Measurements from ENCODE around the gene EFHD2. TPM values are rescaled to one million over a fixed set of nuclear protein-coding genes. Genes with fewer than 3 reads are reported as not detected.
"Not testable (repeated sequence)": the region's sequence is repeated elsewhere in the genome, so short reads cannot be mapped to it uniquely, and the experiment has no call there.

Gene EFHD2
- total RNA-seq, 2 donors from 2014 or later: 69.9 to 281 TPM

DNA sequence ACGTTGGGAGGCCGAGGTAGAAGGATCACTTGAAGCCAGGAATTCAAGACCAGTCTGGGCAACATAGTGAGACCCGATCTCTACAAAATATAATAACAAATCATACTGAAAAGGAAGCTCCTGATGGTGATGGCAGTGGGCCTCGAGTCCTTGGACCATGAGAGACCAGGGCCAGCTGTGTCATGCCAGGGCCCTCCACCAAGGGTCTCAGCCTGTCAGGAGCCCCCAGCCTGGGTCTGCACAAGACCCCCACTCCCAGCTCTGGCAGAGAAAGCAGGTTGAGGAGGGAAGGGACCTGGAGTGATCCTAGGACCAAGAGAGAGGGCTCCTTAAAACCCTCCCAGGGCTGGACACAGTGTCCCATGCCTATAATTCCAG, 21.9 kb downstream of the EFHD2 start:
- intact Hi-C loops (cut with DNase I): loop anchor here (1.0 to 10.0 kb wide), 2 partner anchors 108 to 307 kb away; no protein-coding TSS in a partner anchor
- WGBS: 74% methylated on average over 4 of the region's 4 CpGs
- H3K27ac ChIP-seq: no peak overlapping the region
- no peaks in the 10 kb centered on the region for H3K36me3 ChIP-seq
- H3K4me3 ChIP-seq: no peak overlapping the region
- H3K9me3 ChIP-seq: no peaks in the 10 kb centered on the region
- TF ChIP-seq, protein P1, sequence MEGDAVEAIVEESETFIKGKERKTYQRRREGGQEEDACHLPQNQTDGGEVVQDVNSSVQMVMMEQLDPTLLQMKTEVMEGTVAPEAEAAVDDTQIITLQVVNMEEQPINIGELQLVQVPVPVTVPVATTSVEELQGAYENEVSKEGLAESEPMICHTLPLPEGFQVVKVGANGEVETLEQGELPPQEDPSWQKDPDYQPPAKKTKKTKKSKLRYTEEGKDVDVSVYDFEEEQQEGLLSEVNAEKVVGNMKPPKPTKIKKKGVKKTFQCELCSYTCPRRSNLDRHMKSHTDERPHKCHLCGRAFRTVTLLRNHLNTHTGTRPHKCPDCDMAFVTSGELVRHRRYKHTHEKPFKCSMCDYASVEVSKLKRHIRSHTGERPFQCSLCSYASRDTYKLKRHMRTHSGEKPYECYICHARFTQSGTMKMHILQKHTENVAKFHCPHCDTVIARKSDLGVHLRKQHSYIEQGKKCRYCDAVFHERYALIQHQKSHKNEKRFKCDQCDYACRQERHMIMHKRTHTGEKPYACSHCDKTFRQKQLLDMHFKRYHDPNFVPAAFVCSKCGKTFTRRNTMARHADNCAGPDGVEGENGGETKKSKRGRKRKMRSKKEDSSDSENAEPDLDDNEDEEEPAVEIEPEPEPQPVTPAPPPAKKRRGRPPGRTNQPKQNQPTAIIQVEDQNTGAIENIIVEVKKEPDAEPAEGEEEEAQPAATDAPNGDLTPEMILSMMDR (IDR thresholded peaks at IDR 0.05): no peak
- TF ChIP-seq POLR2A (IDR thresholded peaks at IDR 0.05) (no peak), POLR2AphosphoS5 (IDR thresholded peaks at IDR 0.05) (no peak)
- DNase-seq (ENCODE audit: low spot score): no peak
- no peaks in the 10 kb centered on the region for H3K27me3 ChIP-seq (replicated peaks; ENCODE audit: insufficient read depth)
- no peaks in the 10 kb centered on the region for H3K4me1 ChIP-seq (replicated peaks)

GRCh38 chr1:15432324-15432723, 22.6 kb downstream of the EFHD2 start:
- DNase-seq (ENCODE audit: low spot score): no peak
- no peak overlapping the region for H3K4me3 ChIP-seq
- no peaks in the 10 kb centered on the region for H3K36me3 ChIP-seq
- H3K27me3 ChIP-seq (replicated peaks; ENCODE audit: insufficient read depth): no peaks in the 10 kb centered on the region
- TF ChIP-seq POLR2AphosphoS5 (IDR thresholded peaks at IDR 0.05) (no peak), POLR2A (IDR thresholded peaks at IDR 0.05) (no peak)
- TF ChIP-seq, protein P1 (IDR thresholded peaks at IDR 0.05): no peak
- H3K9me3 ChIP-seq: no peaks in the 10 kb centered on the region
- no peak overlapping the region for H3K27ac ChIP-seq
- no peaks in the 10 kb centered on the region for H3K4me1 ChIP-seq (replicated peaks)
- WGBS: 65% methylated on average over 9 of the region's 9 CpGs
- intact Hi-C loops (cut with DNase I): loop anchor here (10.0 kb wide), 1 partner anchor 308 kb away; no protein-coding TSS in a partner anchor

DNA sequence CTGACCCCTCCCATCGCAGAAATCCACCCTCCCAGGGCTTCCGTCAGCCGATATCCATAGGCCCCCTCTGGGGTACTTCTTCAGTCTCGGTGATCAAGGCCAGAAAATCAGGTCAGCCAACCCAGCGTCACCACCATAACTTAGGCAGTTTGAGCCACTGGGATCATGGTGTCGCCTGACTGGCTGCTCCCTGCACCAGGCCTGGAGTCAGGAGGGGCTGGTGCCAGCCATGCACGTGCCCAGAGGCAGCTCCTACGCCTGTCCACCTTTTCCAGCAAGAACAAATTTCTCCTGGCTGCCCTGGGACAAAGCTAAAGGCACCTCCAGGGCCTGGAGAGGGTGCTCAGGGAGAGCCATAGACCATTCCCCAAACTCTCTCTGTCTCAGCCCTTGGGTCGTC, 23.8 kb downstream of the EFHD2 start:
- DNase-seq (ENCODE audit: low spot score): no peak
- intact Hi-C loops (cut with DNase I): loop anchor here (10.0 kb wide), 1 partner anchor 309 kb away; no protein-coding TSS in a partner anchor
- Histone ChIP-seq H3K36me3 (no peaks in the 10 kb centered on the region), H3K4me3 (no peak overlapping the region), H3K4me1 (replicated peaks) (no peaks in the 10 kb centered on the region), H3K27ac (no peak overlapping the region), H3K9me3 (no peaks in the 10 kb centered on the region), H3K27me3 (replicated peaks; ENCODE audit: insufficient read depth) (no peaks in the 10 kb centered on the region)
- TF ChIP-seq POLR2A (IDR thresholded peaks at IDR 0.05) (no peak), POLR2AphosphoS5 (IDR thresholded peaks at IDR 0.05) (no peak)
- TF ChIP-seq, protein P1 (IDR thresholded peaks at IDR 0.05): no peak
- 85% methylated on average over 9 of the region's 9 CpGs for WGBS

GRCh38 chr1:15434739-15435138, 25.1 kb downstream of the EFHD2 start:
- H3K36me3 ChIP-seq; H3K27ac ChIP-seq; H3K4me1 ChIP-seq (replicated peaks); H3K9me3 ChIP-seq; DNase-seq (ENCODE audit: low spot score); H3K4me3 ChIP-seq; H3K27me3 ChIP-seq (replicated peaks; ENCODE audit: insufficient read depth): not testable (repeated sequence)
- 75% methylated on average over 8 of the region's 8 CpGs for WGBS
- intact Hi-C loops (cut with DNase I): loop anchor here (10.0 kb wide), 1 partner anchor 310 kb away; no protein-coding TSS in a partner anchor

DNA sequence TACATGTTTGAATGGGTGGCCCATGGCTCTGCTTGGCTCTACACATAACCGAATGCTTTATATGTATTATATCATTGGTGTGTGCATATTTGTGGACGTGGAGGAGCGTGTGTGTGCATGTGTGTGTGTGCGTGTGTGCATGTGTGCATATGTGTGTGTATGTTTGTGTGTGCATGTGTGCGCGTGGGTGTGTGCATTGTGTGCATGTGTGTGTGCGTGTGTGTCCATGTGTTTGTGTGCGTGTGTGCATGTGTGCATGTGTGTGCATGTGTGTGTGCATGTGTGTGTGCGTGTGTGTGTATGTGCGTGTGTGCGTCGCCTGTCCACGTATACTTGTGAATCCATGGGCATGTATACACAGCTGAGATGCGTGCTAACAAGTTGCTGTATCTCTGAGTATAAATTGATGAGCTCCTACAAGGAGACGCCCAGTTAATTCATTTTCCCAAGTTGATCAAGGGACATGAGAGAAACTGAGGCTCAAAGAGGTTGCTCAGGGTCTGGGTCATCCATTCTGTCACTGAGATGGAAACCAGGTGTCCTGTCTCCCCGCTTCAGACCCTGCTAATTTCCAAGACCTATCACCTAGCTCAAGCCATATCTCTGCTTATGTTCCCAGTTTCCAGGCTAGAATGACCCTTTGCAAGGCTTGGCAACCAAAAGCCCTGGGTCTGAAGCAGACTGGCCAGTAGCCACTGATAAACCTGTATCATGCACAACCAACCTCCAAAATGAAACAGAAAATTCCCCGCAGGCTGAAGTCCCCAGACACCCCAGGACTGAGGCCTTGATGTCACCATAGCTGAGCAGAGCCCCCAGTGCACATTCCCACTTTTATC, 25.8 kb downstream of the EFHD2 start:
- Histone ChIP-seq H3K4me1 (replicated peaks) (no peaks in the 10 kb centered on the region), H3K9me3 (no peaks in the 10 kb centered on the region), H3K27me3 (replicated peaks; ENCODE audit: insufficient read depth) (no peaks in the 10 kb centered on the region), H3K4me3 (no peak overlapping the region), H3K36me3 (no peaks in the 10 kb centered on the region), H3K27ac (no peak overlapping the region)
- intact Hi-C loops (cut with DNase I): loop anchor here (10.0 kb wide), 1 partner anchor 311 kb away; no protein-coding TSS in a partner anchor
- no peak for TF ChIP-seq POLR2AphosphoS5 (IDR thresholded peaks at IDR 0.05)
- TF ChIP-seq POLR2A (IDR thresholded peaks at IDR 0.05): no peak
- TF ChIP-seq, protein P1 (IDR thresholded peaks at IDR 0.05): no peak
- 96% methylated on average over 17 of the region's 17 CpGs for WGBS
- DNase-seq (ENCODE audit: low spot score): no peak

All from prostate gland (tissue), 2 donors.